ENCODE data around the gene LARP4B.

The LARP4B gene

DNA sequence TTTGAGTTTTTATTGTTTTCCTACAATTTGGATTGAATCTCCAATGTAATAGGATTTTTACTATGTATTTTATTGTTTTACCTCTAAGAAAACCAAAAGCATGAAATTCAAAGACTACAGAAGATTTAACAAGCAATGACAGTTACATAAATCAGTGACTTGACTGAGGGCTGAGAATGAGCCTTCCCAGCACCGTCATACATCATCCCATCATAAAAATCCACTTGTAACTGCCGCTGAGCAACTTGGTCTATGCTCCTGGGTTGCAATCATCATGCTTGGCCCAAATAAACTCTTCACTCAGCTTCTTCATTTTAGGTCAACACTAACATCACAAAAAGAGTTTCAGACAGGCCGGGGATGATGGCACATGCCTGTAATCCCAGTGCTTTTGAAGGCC is 13.5 kb downstream of the LARP4B start:
- Histone ChIP-seq H4K8ac (ENCODE audit: low read depth, low read length) (no peak overlapping the region), H3K27me3 (ENCODE audit: insufficient read depth, low read length) (no peaks in the 10 kb centered on the region), H3K4ac (ENCODE audit: low read depth, low read length) (peak overlapping the region; percentile 10), H3K4me2 (ENCODE audit: low read length) (no peak overlapping the region), H4K91ac (ENCODE audit: low read depth, low read length) (no peak overlapping the region), H3K14ac (ENCODE audit: low read length) (no peak overlapping the region), H3K4me3 (ENCODE audit: low read depth, low read length) (no peak overlapping the region), H3K23ac (ENCODE audit: low read length) (no peak overlapping the region), H2BK12ac (ENCODE audit: low read length) (no peak overlapping the region), H3K27ac (ENCODE audit: low read depth, low read length) (no peak overlapping the region), H3K9me3 (ENCODE audit: insufficient read depth, low read depth, low read length) (no peaks in the 10 kb centered on the region), H4K12ac (ENCODE audit: low read depth, low read length) (no peak overlapping the region), H2BK120ac (ENCODE audit: insufficient read depth, low read length, poor library complexity) (no peak overlapping the region), H3K9ac (ENCODE audit: low read length) (no peak overlapping the region), H2AFZ (ENCODE audit: insufficient read depth, low read length, poor library complexity) (no peak overlapping the region), H3K79me1 (ENCODE audit: low read length) (no peaks in the 10 kb centered on the region), H2BK5ac (ENCODE audit: low read depth, low read length, poor library complexity) (no peak overlapping the region), H2AK5ac (ENCODE audit: low read length) (no peak overlapping the region), H3K79me2 (ENCODE audit: control insufficient read depth, insufficient read depth, low read length, poor library complexity) (peaks cover 18% of the 10 kb centered on the region), H3K18ac (ENCODE audit: low read length) (no peak overlapping the region), H3K36me3 (ENCODE audit: control insufficient read depth in 1 of 2, insufficient read depth in 2 of 2, low read length in 2 of 2) (peaks cover 4 to 6% of the 10 kb centered on the region in 2 experiments), H3K4me1 (ENCODE audit: control insufficient read depth in 1 of 2, insufficient read depth in 2 of 2, low read length in 2 of 2) (peaks cover 0 to 6% of the 10 kb centered on the region in 2 experiments)
- no peak for DNase-seq
- no CpG with 5 or more reads among the region's 3 CpGs for WGBS (ENCODE audit: extremely low coverage, insufficient coverage, insufficient read length)

DNA sequence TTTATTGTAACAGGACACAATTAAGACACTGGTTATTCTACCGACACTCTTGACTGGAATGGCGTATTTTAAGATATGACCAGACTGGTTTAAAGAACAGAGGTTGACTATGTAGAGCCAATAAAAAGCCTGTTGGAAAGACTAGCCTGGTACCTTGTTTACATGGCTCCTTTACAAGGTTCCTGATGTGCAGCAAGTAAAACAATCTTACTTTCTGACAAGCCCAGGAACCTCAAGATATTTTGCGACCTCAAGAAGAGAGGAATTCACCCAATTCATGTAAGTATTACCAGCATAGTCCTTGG is 14.1 kb downstream of the LARP4B start:
- no peaks in the 10 kb centered on the region for H3K9me3 ChIP-seq (ENCODE audit: insufficient read depth, low read depth, low read length)
- H3K4ac ChIP-seq (ENCODE audit: low read depth, low read length): peak overlapping the region; percentile 69
- no peaks in the 10 kb centered on the region for H3K27me3 ChIP-seq (ENCODE audit: insufficient read depth, low read length)
- H2BK5ac ChIP-seq (ENCODE audit: low read depth, low read length, poor library complexity): no peak overlapping the region
- H3K18ac ChIP-seq (ENCODE audit: low read length): no peak overlapping the region
- no peak overlapping the region for H2AK5ac ChIP-seq (ENCODE audit: low read length)
- H3K27ac ChIP-seq (ENCODE audit: low read depth, low read length): no peak overlapping the region
- peaks cover 15% of the 10 kb centered on the region for H3K79me2 ChIP-seq (ENCODE audit: control insufficient read depth, insufficient read depth, low read length, poor library complexity)
- peaks cover 3 to 4% of the 10 kb centered on the region in 2 experiments for H3K36me3 ChIP-seq (ENCODE audit: control insufficient read depth in 1 of 2, insufficient read depth in 2 of 2, low read length in 2 of 2)
- H4K12ac ChIP-seq (ENCODE audit: low read depth, low read length): no peak overlapping the region
- H4K91ac ChIP-seq (ENCODE audit: low read depth, low read length): no peak overlapping the region
- no peak overlapping the region for H3K14ac ChIP-seq (ENCODE audit: low read length)
- no peak overlapping the region for H2AFZ ChIP-seq (ENCODE audit: insufficient read depth, low read length, poor library complexity)
- peaks cover 0 to 6% of the 10 kb centered on the region in 2 experiments for H3K4me1 ChIP-seq (ENCODE audit: control insufficient read depth in 1 of 2, insufficient read depth in 2 of 2, low read length in 2 of 2)
- no peak overlapping the region for H3K4me3 ChIP-seq (ENCODE audit: low read depth, low read length)
- no CpG with 5 or more reads among the region's 3 CpGs for WGBS (ENCODE audit: extremely low coverage, insufficient coverage, insufficient read length)
- DNase-seq: no peak
- H3K9ac ChIP-seq (ENCODE audit: low read length): no peak overlapping the region
- H2BK120ac ChIP-seq (ENCODE audit: insufficient read depth, low read length, poor library complexity): no peak overlapping the region
- H3K79me1 ChIP-seq (ENCODE audit: low read length): no peaks in the 10 kb centered on the region
- H3K4me2 ChIP-seq (ENCODE audit: low read length): no peak overlapping the region
- no peak overlapping the region for H4K8ac ChIP-seq (ENCODE audit: low read depth, low read length)
- no peak overlapping the region for H2BK12ac ChIP-seq (ENCODE audit: low read length)
- H3K23ac ChIP-seq (ENCODE audit: low read length): no peak overlapping the region

DNA sequence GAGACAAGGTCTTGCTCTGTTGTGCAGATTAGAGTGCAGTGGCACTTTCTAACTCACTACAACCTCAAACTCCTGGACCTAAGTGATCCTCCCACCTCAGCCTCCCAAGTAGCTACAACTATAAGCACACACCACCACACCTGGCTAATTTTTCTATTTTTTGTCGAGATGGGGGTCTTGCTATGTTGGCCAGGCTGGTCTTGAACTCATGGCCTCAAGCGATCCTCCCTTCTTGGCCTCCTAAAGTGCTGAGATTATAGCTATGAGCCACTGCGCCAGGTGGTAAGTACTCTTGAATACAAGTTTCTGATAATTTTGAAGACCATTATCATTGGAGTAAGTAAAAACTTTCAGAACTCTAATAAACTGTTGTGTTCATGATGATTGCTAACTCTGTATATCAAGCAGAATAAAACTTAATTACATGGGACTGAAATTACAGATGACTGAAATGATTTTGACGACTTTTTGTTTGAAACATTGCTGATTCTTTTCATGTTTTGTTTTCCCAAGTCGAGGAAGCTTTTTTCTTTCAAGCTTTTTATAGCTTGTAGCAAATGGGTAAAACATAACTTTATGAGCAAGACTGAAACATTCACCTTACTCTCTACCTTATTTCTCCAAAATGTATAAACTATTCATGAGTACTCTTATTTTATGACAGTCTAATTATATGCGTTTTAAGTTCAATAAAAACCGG is 14.6 kb downstream of the LARP4B start:
- no peak overlapping the region for H3K23ac ChIP-seq (ENCODE audit: low read length)
- H3K9me3 ChIP-seq (ENCODE audit: insufficient read depth, low read depth, low read length): no peaks in the 10 kb centered on the region
- H4K12ac ChIP-seq (ENCODE audit: low read depth, low read length): no peak overlapping the region
- H2BK12ac ChIP-seq (ENCODE audit: low read length): no peak overlapping the region
- no peak overlapping the region for H4K8ac ChIP-seq (ENCODE audit: low read depth, low read length)
- H4K91ac ChIP-seq (ENCODE audit: low read depth, low read length): no peak overlapping the region
- H2AK5ac ChIP-seq (ENCODE audit: low read length): no peak overlapping the region
- H3K18ac ChIP-seq (ENCODE audit: low read length): no peak overlapping the region
- no CpG with 5 or more reads among the region's 7 CpGs for WGBS (ENCODE audit: extremely low coverage, insufficient coverage, insufficient read length)
- H3K79me1 ChIP-seq (ENCODE audit: low read length): no peaks in the 10 kb centered on the region
- no peaks in the 10 kb centered on the region for H3K27me3 ChIP-seq (ENCODE audit: insufficient read depth, low read length)
- no peak overlapping the region for H3K14ac ChIP-seq (ENCODE audit: low read length)
- no peak overlapping the region for H3K4me2 ChIP-seq (ENCODE audit: low read length)
- no peak overlapping the region for H2BK120ac ChIP-seq (ENCODE audit: insufficient read depth, low read length, poor library complexity)
- H2BK5ac ChIP-seq (ENCODE audit: low read depth, low read length, poor library complexity): no peak overlapping the region
- H3K4me1 ChIP-seq (ENCODE audit: control insufficient read depth in 1 of 2, insufficient read depth in 2 of 2, low read length in 2 of 2): peaks cover 0 to 2% of the 10 kb centered on the region in 2 experiments
- DNase-seq: no peak
- no peak overlapping the region for H3K9ac ChIP-seq (ENCODE audit: low read length)
- peaks cover 10% of the 10 kb centered on the region for H3K79me2 ChIP-seq (ENCODE audit: control insufficient read depth, insufficient read depth, low read length, poor library complexity)
- no peak overlapping the region for H3K27ac ChIP-seq (ENCODE audit: low read depth, low read length)
- no peak overlapping the region for H3K4me3 ChIP-seq (ENCODE audit: low read depth, low read length)
- H3K4ac ChIP-seq (ENCODE audit: low read depth, low read length): peak overlapping the region; percentile 13
- no peak overlapping the region for H2AFZ ChIP-seq (ENCODE audit: insufficient read depth, low read length, poor library complexity)
- peaks cover under 1 to 1% of the 10 kb centered on the region in 2 experiments for H3K36me3 ChIP-seq (ENCODE audit: control insufficient read depth in 1 of 2, insufficient read depth in 2 of 2, low read length in 2 of 2)

DNA sequence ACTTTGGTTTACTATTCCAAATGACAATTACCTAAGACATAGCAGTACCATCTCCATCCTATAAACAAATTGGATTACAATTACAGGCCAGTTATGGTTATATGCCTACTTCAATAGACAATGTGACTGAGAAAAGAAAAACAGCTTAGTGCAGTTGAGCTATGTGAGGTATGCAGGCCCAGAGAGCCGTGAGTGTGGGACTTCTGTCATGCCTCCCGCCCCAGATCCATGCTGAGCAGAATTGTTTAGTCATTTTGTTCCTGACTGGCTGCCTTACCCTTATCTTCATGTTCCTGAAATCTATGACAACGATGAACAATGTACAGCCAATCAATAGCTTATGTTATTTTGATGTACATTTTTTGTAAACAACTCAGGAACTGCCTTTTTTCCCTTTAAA is 21.7 kb downstream of the LARP4B start:
- Histone ChIP-seq H3K14ac (ENCODE audit: low read length) (no peak overlapping the region), H4K8ac (ENCODE audit: low read depth, low read length) (no peak overlapping the region), H3K4ac (ENCODE audit: low read depth, low read length) (no peak overlapping the region), H3K79me2 (ENCODE audit: control insufficient read depth, insufficient read depth, low read length, poor library complexity) (peaks cover 6% of the 10 kb centered on the region), H3K27ac (ENCODE audit: low read depth, low read length) (no peak overlapping the region), H4K91ac (ENCODE audit: low read depth, low read length) (no peak overlapping the region), H2BK12ac (ENCODE audit: low read length) (no peak overlapping the region), H2AK5ac (ENCODE audit: low read length) (no peak overlapping the region), H3K18ac (ENCODE audit: low read length) (no peak overlapping the region), H2AFZ (ENCODE audit: insufficient read depth, low read length, poor library complexity) (no peak overlapping the region), H2BK120ac (ENCODE audit: insufficient read depth, low read length, poor library complexity) (no peak overlapping the region), H3K4me3 (ENCODE audit: low read depth, low read length) (no peak overlapping the region), H3K9ac (ENCODE audit: low read length) (no peak overlapping the region), H3K4me2 (ENCODE audit: low read length) (no peak overlapping the region), H3K36me3 (ENCODE audit: control insufficient read depth in 1 of 2, insufficient read depth in 2 of 2, low read length in 2 of 2) (peaks cover 9 to 20% of the 10 kb centered on the region in 2 experiments), H3K79me1 (ENCODE audit: low read length) (no peaks in the 10 kb centered on the region), H4K12ac (ENCODE audit: low read depth, low read length) (no peak overlapping the region), H3K23ac (ENCODE audit: low read length) (no peak overlapping the region), H3K27me3 (ENCODE audit: insufficient read depth, low read length) (no peaks in the 10 kb centered on the region), H3K9me3 (ENCODE audit: insufficient read depth, low read depth, low read length) (no peaks in the 10 kb centered on the region), H2BK5ac (ENCODE audit: low read depth, low read length, poor library complexity) (no peak overlapping the region), H3K4me1 (ENCODE audit: control insufficient read depth in 1 of 2, insufficient read depth in 2 of 2, low read length in 2 of 2) (peaks cover 8 to 9% of the 10 kb centered on the region in 2 experiments)
- WGBS (ENCODE audit: extremely low coverage, insufficient coverage, insufficient read length): no CpG with 5 or more reads among the region's 3 CpGs
- peak; percentile 62 to 67 for DNase-seq
